Ramos (cell line): ENCODE results near the gene GMIP.
"Not testable (repeated sequence)": the region's sequence is repeated elsewhere in the genome, so short reads cannot be mapped to it uniquely, and the experiment has no call there.

Experiments
- in situ Hi-C: fragments of 300-500 bp; cut with MboI; formaldehyde crosslinking; loops from one replicate; pipeline ENCODE4 v1.14.3; 2022; ENCODE audit warnings: low sequenced_read_pairs; ENCODE audit not compliant: unreplicated experiment

GMIP gene, protein sequence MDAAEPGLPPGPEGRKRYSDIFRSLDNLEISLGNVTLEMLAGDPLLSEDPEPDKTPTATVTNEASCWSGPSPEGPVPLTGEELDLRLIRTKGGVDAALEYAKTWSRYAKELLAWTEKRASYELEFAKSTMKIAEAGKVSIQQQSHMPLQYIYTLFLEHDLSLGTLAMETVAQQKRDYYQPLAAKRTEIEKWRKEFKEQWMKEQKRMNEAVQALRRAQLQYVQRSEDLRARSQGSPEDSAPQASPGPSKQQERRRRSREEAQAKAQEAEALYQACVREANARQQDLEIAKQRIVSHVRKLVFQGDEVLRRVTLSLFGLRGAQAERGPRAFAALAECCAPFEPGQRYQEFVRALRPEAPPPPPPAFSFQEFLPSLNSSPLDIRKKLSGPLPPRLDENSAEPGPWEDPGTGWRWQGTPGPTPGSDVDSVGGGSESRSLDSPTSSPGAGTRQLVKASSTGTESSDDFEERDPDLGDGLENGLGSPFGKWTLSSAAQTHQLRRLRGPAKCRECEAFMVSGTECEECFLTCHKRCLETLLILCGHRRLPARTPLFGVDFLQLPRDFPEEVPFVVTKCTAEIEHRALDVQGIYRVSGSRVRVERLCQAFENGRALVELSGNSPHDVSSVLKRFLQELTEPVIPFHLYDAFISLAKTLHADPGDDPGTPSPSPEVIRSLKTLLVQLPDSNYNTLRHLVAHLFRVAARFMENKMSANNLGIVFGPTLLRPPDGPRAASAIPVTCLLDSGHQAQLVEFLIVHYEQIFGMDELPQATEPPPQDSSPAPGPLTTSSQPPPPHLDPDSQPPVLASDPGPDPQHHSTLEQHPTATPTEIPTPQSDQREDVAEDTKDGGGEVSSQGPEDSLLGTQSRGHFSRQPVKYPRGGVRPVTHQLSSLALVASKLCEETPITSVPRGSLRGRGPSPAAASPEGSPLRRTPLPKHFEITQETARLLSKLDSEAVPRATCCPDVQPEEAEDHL

DNA sequence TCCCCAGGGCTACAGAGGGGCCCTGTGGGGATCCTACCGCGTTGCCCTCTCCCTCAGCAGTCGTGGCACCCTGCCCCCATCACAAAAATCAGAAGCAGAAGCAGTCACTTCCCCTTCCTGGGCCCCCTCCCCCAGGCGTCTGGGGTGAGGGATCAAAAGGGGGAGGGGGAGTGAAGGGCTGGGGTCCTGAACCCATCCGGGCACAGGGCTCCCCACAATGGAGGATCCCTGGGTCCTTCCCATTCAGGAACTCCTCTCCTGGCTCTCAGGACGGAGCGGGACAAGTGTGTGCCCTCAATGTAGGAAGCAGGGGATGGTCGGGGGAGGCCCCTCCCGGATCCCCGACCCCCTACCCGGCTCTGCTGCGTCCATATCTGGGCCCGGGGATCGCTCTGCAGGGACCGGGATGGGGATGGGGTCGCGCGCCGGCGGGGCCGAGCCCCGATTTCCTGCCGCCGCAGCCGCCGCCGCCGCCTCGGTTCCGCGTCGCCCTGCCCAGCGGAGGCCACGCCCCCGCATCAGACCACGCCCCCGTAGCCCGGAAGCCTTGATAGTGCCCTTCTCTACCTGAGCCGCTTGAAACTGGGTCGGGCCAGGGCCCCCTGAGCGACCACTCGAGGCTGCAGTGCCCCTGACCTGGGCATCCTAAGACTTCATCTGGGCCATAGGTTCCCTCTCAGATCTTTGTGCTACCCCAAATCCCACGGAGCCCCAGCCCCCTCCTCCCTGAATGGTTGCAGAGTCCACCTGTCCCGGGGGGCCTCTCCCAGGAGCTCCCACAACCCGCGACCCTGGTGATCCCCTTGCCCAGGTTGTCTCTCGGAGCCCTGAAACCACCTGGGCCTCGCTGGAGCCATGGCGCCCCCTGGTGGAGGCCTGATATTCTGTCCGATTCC lies at the start of gene GMIP:
Gene GMIP (minus strand): TSS at position 500 of the 896 bp plus-strand sequence. CDS start 128 bp downstream, at position 372.
- in situ Hi-C loops, result loop anchor here (5.0 kb wide), 1 partner anchor 106 kb away; the partner anchor contains the start of gene CILP2

DNA sequence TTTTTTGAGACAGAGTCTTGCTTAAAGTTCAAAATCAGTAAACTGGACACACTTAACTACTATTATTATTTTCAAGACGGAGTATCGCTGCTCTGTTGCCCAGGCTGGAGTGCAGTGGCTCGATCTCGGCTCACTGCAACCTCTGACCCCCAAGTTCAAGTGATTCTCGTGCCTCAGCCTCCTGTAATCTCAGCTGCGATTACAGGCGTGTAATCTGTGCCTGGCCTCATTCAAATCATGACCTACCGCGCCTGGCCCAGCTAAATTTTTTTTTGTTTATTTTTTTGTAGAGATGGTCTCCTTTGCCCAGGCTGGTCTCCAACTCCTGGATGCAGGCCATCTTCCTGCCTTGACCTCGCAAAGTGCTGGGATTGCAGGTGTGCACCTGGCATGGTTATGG lies 48.2 kb upstream of the GMIP start:
- in situ Hi-C loops, result no loop called here

GRCh38 chr19:19689023-19689422 lies 45.6 kb upstream of the GMIP start:
- in situ Hi-C loops, result not testable (repeated sequence)

- in situ Hi-C loops, result no loop called here
These were observed 43.6 kb upstream of the GMIP start for GRCh38 chr19:19687090-19687489.

GRCh38 chr19:19686580-19686979 lies 43.1 kb upstream of the GMIP start:
- in situ Hi-C loops, result no loop called here

DNA sequence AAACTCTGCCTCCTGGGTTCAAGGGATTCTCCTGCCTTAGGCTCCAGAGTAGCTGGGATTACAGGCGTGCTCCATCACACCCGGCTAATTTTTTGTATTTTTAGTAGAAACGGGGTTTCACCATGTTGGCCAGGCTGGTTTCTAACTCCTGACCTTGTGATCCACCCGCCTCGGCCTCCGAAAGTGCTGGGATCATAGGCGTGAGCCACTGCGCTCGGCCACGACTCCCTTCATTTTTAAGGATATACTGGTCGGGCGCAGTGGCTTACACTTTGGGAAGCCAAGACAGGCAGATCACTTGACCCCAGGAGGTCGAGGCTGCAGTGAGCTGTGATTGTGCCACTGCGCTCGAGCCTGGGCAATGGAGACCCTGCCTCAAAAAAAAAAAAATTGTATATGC lies 42.7 kb upstream of the GMIP start:
- in situ Hi-C loops, result not testable (repeated sequence)

- in situ Hi-C loops, result no loop called here
These were observed 36.0 kb upstream of the GMIP start for GRCh38 chr19:19679176-19680073.

- in situ Hi-C loops, result no loop called here
These were observed 34.1 kb upstream of the GMIP start for GRCh38 chr19:19677579-19677978.

DNA sequence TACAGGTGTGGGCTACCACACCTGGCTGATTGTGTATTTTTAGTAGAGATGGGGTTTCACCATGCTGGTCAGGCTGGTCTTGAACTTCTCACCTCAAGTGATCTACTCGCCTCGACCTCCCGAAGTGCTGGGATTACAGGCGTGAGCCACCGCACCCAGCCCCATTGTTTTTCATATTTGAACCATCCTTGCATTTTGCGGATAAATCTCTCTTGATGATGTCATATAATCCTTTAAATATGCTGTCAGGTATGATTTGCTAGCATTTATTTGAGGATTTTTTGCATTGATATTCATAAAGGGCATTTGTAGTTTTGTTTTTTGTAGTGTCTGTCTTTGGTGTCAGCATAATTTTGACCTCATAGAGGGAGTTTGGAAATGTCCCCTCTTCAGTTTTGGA lies 30.9 kb upstream of the GMIP start:
- in situ Hi-C loops, result no loop called here

DNA sequence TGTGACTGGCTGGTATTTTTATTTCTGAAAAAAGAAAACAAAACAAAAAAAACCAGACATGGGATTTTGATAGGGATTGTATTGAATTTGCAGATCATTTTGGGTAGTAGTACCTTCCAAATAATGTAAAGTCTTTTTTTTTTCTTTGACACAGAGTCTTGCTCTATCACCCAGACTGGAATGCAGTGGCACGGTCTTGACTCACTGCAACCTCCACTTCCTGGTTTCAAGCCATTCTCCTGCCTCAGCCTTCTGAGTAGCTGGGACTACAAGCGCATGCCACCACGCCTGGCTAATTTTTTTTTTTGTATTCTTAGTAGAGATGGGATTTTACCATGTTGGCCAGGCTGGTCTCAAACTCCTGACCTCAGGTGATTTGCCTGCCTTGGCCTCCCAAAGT lies 29.4 kb upstream of the GMIP start:
- in situ Hi-C loops, result no loop called here

DNA sequence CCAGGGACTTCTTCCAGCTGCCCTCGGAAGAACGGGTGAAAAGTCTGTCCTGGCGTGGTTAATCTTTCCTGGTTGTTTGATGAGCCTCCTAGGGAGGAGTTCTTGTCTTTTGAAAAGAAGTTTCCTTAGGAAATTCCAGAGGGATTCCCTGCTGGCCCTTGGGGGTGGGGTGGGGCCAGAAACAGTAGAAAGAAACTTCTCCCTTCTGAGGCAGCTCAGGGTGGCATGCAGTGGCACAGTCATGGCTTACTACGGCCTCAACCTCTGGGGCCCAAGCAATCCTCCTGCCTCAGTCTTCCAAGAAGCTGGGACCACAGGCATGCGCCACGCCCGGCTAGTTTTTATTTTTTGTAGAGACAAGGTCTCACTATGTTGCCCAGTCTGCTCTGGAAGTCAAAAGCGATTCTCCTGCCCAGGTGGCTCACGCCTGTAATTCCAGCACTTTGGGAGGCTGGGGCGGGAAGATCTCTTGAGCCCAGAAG lies 26.7 kb upstream of the GMIP start:
- in situ Hi-C loops, result no loop called here

DNA sequence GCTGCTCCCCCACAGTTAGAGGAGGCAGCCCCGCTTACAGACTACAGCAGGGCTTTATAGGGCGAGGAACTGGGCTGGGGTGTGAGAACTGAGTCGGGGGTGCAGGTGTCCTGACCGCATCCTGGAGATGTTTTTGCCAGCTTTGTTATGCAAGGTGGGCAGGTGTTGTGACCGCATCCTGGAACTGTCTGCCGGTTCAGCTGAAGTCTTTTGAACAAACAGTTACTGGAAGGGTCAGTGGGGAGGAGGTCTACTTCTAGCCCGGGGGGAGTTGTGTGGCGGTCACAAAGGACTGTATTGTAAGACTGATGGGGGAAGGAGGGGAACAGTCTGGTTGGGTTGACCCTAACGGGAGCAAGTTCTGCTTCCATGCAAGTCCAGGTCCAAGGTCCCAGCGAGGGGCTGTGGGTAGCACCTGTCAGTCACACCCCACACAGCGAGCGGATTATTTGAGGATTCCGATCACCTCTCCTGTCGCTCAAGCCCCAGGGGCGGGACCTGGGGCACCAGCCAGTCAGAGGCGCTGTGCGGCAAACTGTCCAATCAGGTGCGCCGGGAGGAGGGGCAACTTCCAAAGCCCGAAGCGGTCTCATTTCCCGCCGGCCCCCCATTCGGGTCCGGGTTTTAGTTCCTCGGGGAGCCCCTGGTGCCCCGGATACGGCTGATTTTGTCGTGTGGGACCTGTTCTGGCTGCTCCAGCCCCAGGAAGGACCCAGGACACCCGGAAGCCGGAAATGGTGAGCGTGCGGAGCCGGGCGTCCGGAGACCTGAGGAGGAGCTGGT lies 25.0 kb upstream of the GMIP start, which contains the start of gene ZNF101:
Gene ZNF101 (plus strand): TSS at position 610 of the 783 bp plus-strand sequence. CDS start 125 bp downstream, at position 735.
- in situ Hi-C loops, result no loop called here

- in situ Hi-C loops, result not testable (repeated sequence)
These were observed 22.0 kb upstream of the GMIP start for GRCh38 chr19:19665420-19665948.

GRCh38 chr19:19663256-19664120 lies 20.0 kb upstream of the GMIP start, which contains the start of gene ATP13A1:
Gene ATP13A1, minus strand, starts transcription at chr19:19663676. Its CDS starts 10 bp downstream, at chr19:19663666.
- in situ Hi-C loops, result no loop called here

DNA sequence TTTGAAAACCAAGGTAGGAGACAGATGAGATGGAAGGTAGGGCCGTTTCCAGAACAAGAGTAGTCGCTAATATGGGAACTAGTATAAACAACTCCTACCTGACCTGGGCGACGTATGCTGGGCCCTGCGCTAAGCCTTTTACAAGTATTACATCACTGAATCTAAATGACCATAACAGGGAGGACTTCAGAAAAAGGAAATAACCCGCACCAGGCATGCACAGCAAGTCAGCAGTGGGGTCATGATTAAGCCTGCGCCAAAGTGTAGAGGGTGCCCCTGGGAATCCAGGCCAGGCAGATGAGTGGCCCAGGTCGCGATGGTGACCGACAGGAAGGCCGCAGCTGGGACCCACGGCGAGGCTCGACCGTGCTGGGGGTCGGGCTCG lies 19.4 kb upstream of the GMIP start:
- in situ Hi-C loops, result no loop called here

DNA sequence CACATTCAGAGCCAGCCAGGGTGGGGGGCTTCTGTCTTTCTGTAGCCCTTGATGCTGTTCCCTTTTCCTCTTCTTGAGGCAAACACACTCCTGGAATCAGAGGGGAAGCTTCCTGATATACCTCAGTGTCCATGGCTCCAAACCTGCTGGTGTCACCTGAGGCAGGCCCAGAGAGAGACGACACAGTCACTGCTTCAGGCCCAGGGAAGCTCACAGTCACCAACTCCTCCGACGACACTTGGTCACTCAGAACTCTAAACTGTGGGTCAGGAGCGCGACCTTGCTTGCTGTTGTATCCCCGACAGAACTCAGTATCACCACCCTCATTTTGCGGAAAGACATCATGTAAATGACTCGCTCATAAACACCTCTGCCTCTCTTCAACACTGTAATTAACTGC lies 18.9 kb upstream of the GMIP start:
- in situ Hi-C loops, result no loop called here
